Activated gamma-delta T cell treated with anti-CD3 and anti-CD28 coated beads, Interleukin-2, amount 50 U/mL, for 16 hours (primary cell): ENCODE results near the gene NCBP3.
A peak's percentile ranks its signal among the peaks of the same experiment; 100 is the strongest.
"Not testable (repeated sequence)": the region's sequence is repeated elsewhere in the genome, so short reads cannot be mapped to it uniquely, and the experiment has no call there.

Experiments
- DNase-seq: peaks from one replicate; pipeline ENCODE4 v3.0.0-alpha.2; 2020; ENCODE audit warnings: low read depth

NCBP3 gene

GRCh38 chr17:3785323-3785722 is 60.7 kb downstream of the NCBP3 start:
- DNase-seq, result not testable (repeated sequence)

- DNase-seq, result no peak
Measured at GRCh38 chr17:3782751-3783150, 63.3 kb downstream of the NCBP3 start.

DNA sequence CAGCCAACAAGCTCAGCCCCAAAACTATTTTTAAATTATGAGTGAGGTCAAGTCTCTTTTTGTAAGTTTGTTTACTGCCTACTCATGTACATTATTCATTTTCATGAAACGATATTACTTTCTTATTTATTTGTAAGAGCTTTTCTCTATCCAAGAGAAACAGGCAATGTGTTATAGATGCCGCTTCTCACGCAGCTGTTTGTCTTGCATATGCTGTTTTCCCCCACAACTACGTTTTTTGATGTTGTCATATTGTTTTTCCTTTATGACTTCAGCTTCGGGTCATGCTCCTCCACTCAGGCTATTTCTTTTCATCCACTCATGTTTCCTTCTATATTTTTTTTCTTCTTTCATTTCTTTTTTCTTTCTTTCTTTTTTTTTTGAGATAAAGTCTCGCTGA is 65.1 kb downstream of the NCBP3 start:
- no peak for DNase-seq

DNA sequence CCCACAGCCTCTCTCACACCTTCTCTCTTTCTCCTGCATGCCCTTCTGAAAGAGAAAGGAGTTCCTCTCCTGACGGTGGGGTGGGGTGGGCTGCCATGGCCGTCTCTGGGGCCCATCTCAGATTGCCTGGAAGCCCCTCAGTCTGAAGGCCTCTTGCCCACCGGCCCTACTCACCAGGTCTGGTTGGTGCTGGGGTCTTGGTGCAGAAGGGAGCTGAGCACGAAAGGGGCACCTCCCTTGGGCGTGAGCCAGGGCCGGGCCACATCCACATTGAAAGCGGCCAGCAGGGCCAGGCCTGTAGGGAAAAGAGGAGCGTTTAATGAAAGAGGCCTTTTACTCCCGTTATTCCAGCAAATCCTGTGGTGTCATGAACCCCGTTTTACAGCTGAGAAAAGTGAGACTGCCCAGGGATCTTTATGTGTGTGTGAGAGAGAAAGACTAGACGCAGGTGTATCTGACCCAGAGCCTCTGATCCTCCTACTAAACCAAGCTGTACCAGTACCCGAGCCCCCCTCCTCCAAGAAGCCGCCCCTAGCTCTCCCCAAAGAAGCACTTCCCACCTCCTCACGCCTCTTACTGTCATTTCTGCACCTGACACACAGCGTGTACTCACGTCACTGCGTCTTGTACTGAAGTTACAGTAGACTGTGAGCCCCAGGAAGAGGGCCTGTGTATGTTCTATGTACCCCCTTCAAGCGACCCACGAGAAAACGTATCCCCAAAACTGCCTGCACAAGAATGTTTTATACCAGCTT is 68.5 kb downstream of the NCBP3 start:
- no peak for DNase-seq

GRCh38 chr17:3773966-3774365 is 72.1 kb downstream of the NCBP3 start:
- DNase-seq, result no peak

DNA sequence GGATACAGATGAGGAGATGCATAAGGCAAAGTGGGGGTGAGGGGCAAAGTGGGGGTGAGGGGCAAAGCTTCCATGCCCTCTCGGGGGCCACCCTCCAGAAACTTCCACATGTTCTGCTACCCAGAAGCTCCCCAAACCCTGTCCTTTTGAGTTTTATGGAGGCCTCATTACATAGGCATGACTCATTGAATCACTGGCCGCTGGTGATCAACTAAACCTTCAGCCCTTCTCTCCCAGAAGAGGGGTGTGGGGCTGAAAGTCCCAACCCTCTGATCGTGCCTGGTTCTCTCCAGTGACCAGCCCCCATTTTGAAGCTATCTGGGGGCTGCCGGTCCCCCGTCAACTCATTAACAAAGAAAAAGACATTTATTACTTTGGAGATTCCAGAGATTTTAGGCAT is 72.5 kb downstream of the NCBP3 start:
- no peak for DNase-seq

GRCh38 chr17:3772764-3773163 is 73.3 kb downstream of the NCBP3 start:
- DNase-seq, result no peak

- DNase-seq, result no peak
Measured at GRCh38 chr17:3771140-3771539, 74.9 kb downstream of the NCBP3 start.

DNA sequence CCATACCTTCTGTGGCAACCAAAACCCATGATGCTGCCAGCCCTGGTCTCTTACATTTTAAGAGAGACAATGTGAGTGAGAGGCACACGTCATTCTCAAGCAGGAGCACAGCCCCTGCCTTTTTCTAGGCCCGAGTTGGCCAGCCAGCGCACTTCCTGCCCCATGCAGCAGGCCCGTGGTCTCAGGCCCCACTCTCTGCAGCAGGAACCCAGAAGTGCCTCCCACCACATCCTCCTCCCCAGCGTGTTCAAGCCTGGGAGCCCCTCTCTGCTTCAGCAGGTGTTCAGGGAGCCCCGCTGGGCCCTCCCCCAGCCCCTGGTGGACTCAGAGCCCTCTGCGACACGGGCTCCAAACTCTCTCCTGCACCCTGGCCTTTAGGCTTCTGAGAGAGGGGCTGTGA is 75.6 kb downstream of the NCBP3 start:
- peak; percentile 55 for DNase-seq

DNA sequence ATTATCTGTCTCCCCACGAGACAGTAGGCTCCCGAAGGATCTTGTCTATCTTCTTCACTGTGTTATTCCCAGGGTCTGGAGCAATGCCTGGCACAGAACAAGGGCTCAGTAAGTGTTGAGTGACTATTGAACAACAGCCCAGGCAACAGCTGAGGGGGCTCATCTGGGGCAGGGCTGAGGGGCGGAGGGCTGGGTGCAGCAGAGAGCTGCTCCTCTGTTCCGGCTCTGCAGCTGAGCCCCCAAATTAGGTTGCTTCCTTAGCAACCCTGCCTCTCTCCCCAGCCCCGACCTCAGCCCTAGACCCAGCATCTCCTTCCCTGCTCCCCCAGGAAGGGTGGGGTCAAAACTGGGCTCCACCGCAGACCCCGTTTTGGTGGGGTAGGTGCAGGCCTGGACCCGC is 77.3 kb downstream of the NCBP3 start:
- no peak for DNase-seq

DNA sequence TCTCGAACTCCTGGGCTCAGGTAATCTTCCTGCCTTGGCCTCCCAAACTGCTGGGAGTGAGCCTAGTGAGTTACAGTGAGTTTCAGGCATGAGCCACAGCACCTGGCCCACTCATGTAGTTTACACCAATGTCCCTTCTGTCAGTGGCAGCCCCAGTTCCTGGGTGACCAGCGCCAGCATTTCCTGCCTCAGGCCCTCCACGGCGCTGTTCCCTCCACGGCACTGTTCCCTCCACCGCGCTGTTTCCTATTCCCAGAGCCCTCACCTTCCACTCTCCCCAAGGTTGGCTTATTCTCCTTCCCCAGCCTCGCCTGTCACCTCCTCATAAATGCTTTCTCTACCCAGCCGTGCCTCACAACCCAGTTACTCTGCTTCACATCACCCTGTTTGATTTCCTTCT is 77.7 kb downstream of the NCBP3 start:
- no peak for DNase-seq

GRCh38 chr17:3766779-3767178 is 79.3 kb downstream of the NCBP3 start:
- no peak for DNase-seq

GRCh38 chr17:3765981-3766380 is 80.1 kb downstream of the NCBP3 start:
- no peak for DNase-seq

- no peak for DNase-seq
Measured at GRCh38 chr17:3763777-3764170, 82.3 kb downstream of the NCBP3 start.

- DNase-seq, result peak; percentile 42
Measured at GRCh38 chr17:3762922-3763776, 82.9 kb downstream of the NCBP3 start.

DNA sequence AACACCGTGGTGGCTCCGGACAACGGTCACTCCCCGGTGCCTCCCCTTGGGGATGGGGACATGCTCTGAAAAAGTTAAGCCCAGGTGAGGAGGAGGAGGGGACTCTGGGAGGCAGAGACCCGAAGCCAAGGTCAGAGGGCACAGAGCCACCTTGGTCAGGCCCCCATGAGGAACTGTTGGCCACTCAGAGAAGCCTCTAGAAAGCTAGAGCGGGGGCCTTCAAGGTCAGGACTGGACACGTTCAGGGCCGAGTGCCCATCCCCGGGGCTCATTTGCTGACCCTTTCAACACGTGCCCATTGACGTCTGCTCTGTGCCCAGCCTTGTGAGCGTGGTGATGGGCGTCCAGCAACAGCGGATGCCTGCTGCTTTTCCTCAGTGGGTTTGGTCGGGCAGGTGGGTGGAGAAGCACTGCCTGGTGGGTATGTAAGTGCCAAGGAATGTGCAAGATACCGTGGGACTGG is 84.1 kb downstream of the NCBP3 start:
- DNase-seq, result no peak

DNA sequence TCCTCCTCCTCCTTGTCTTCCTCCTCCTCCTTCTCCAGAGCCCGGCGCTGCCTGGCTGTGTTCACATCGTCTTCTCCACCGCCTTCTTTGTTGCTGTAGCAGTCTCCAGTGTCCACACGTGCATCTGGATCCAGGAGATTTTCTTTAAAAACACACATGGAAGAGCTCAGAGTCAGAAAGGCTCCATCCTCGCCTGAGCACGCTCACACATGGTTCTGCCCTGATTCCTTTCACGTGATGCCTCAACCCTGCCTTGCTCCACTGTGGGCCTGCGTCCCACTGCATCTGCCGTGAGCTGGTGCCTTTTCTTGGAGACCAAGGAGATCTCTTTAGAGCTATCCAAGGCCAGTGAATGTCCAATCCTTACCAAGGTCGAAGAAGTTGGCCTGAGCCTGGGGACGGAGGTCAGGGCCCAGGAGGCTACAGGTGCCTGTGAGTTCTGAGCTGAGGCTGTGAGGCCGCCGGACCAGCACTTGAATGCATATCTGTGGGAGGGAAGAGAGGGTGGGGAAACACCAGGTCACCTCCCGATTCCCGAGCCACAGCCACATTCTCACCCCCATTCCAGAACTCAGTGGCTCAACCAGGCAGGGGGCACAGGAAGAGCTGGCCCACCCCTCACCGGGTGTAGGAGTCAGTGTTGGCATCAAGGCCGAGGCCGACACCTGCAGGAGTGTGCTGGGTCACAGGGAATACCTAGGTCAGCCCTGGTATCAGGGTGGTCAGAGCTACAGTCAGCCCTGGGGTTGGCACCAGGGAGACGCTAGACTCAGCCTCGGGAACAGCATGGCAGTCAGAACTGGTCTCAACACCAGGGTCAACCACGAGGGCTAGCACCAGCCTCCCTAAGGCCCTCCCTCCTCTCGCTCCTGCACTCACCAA is 84.8 kb downstream of the NCBP3 start:
- no peak for DNase-seq

GRCh38 chr17:3759597-3760216 is 86.3 kb downstream of the NCBP3 start:
- no peak for DNase-seq

DNA sequence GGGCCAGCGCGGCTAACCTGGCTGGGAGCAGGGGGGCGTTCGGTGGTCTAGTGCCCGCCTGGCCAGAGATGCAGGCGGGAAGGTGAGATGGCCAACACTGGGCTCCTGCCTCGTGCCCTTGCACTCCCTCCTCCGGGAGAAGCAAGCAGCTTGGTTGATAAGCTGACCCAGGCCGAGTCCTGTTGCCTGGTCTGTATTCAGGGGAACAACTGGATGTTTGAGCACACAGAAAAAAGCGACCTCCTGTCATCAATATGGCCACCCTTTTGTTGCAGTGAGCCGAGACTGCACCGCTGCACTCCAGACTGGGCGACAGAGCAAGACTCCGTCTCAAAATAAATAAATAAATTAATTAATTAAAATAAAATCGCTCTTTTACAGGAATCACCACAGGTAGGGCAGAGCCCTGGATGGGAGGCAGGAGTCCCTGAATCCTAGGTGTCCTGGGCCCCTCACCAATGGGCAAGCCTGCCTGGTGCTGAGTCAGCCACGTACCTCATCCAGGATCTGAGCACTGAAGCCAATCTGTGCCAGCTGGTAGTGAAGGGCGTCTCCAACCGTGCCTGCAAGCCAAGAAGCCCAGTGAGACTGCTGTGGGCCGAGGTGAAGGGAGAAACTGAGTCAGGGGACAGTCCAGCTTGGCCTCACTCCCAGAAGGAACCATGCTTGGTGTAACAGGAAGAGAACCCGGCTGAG is 90.6 kb downstream of the NCBP3 start:
- no peak for DNase-seq

GRCh38 chr17:3754458-3755334 is 91.3 kb downstream of the NCBP3 start:
- peak; percentile 59 for DNase-seq
